ENCODE measurements around the gene LRP1-AS.
A peak's percentile ranks its signal among the peaks of the same experiment; 100 is the strongest.

LRP1-AS gene

DNA sequence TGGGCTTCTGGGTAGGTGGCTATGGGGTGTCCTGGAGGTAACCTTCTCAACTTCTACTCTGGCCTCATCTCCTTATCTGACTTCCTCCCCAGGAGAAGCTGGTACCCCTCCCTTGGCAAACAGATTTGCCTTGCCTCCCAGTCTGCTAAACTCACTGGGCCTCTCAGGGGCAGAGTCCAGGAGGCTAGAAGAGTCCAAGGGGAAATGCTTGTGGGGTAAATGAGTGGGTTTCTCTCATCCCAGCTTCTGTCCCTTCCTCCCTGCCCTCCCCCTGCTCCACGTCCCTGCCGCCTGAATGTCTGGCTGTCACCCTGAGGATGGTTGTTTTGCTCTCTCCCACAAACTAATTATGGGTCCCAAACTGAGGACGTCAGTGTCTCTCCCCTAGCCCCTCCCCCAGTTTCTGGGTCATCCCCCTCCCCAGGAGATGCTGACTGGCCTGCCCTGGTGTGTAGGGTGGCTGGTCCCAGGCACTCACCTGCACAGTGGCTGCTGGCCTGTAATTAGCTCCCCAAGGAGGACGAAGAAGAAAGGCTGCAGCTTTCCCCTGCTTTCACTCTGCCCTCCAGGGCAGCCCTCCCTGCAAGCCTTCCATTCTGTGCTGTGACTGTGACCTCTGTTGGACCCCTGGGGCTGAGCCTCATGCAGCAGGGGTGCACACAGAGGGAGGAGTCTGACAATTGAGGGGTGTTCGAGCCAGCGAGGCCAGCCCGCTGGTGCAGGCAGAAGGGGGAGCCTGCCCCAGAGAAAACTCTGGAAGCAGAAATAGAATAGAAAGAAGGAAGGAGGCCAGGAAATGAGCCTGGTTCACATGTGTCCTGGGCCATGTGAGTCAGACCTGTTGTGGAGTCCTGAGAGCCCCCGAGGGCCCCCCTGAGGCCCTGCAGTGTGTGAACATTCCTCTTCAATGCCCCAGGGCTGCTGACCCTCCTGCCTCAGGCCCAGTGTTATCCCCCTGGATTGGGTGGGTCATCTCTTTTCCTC is at the start of gene LRP1-AS:
TSS of gene LRP1-AS (minus strand) at position 659 of the 984 bp plus-strand sequence.
- Histone ChIP-seq H3K27me3 (no peaks in the 10 kb centered on the region), H3K27ac (peak within 1 kb of the TSS; percentile 70), H3K4me3 (no peak within 1 kb of the TSS), H3K4me2 (peak within 1 kb of the TSS; percentile 66), H3K9ac (peak within 1 kb of the TSS; percentile 41; the same call in 1 of the 2 replicates), H3K36me3 (peaks cover 52% of the 10 kb centered on the region), H3K9me3 (no peaks in the 10 kb centered on the region), H3K4me1 (peaks cover 46% of the 10 kb centered on the region), H4K20me1 (no peaks in the 10 kb centered on the region)
- TF ChIP-seq Cebpa-rat (IDR thresholded peaks at IDR 0.05) = no peak

DNA sequence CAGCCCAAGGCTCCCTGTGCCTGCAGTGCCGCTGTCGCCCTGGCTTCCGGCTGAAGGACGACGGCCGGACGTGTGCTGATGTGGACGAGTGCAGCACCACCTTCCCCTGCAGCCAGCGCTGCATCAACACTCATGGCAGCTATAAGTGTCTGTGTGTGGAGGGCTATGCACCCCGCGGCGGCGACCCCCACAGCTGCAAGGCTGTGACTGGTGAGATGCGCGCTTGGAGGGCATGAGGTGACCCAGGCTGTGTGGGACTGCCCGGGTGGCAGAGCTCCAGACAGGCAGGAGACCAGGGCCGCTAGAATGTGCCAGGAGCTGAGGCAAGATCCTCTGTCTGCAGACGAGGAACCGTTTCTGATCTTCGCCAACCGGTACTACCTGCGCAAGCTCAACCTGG is 49.5 kb upstream of the LRP1-AS start:
- Histone ChIP-seq H4K20me1 (0 out of 2 replicates have a peak, but pooled peaks cover 16% of the 10 kb centered on the region), H3K27me3 (no peaks in the 10 kb centered on the region), H3K4me1 (peaks cover 21% of the 10 kb centered on the region), H3K9me3 (no peaks in the 10 kb centered on the region), H3K4me3 (no peak overlapping the region), H3K4me2 (peak overlapping the region; percentile 77; the same call in 1 of the 2 replicates), H3K27ac (no peak overlapping the region), H3K36me3 (peaks cover 74% of the 10 kb centered on the region), H3K9ac (no peak overlapping the region)
- TF ChIP-seq Cebpa-rat (IDR thresholded peaks at IDR 0.05) = no peak

DNA sequence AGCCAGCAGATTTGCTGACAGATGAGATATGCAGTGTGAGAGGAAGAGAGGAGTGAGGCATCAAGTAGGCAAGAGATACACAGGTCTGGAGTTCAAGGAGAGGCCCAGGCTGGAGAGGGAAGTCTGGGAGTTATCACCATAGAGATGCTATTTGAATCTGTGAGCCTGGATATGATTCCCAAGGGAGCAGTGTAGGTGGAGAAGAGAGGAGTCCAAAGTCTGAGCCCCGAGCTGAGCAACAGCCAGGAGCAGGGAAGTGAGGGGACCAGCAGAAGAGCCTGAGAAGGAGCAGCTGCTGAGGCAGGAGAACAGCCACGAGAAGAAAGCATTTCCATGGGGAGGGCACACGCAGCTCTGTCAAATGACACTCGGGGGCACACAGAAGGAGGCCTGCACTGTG is 49.0 kb upstream of the LRP1-AS start:
- peaks cover 74% of the 10 kb centered on the region for H3K36me3 ChIP-seq
- no peak overlapping the region for H3K4me3 ChIP-seq
- TF ChIP-seq Cebpa-rat (IDR thresholded peaks at IDR 0.05) = no peak
- 0 out of 2 replicates have a peak, but pooled peaks cover 16% of the 10 kb centered on the region for H4K20me1 ChIP-seq
- no peak overlapping the region for H3K27ac ChIP-seq
- H3K4me1 ChIP-seq = peaks cover 21% of the 10 kb centered on the region
- peak overlapping the region; percentile 24; the same call in 1 of the 2 replicates for H3K9ac ChIP-seq
- no peaks in the 10 kb centered on the region for H3K9me3 ChIP-seq
- H3K4me2 ChIP-seq = peak overlapping the region; percentile 77
- H3K27me3 ChIP-seq = no peaks in the 10 kb centered on the region

DNA sequence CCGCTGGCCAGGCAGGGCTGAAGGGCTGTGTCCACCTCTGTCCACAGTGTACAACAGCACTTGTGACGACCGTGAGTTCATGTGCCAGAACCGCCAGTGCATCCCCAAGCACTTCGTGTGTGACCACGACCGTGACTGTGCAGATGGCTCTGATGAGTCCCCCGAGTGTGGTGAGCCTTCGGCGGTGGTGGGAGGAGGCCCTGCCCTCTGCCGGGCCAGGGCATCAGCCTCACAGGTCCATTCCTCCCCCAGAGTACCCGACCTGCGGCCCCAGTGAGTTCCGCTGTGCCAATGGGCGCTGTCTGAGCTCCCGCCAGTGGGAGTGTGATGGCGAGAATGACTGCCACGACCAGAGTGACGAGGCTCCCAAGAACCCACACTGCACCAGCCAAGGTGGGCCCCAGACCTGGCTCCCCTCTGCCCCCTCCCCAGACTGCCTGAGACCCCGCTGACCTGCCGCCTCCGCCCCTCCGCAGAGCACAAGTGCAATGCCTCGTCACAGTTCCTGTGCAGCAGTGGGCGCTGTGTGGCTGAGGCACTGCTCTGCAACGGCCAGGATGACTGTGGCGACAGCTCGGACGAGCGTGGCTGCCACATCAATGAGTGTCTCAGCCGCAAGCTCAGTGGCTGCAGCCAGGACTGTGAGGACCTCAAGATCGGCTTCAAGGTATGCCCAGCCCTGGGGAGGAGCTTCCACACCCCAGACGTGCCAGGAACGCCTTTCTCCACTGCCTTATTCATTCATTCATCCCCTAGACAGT is 48.4 kb upstream of the LRP1-AS start:
- Histone ChIP-seq H3K4me3 (no peak overlapping the region), H3K9me3 (no peaks in the 10 kb centered on the region), H3K27ac (no peak overlapping the region; the same call in 1 of the 2 replicates), H3K4me2 (peak overlapping the region; percentile 77), H3K36me3 (peaks cover 74% of the 10 kb centered on the region), H3K27me3 (no peaks in the 10 kb centered on the region), H3K9ac (peak overlapping the region; percentile 24; the same call in 1 of the 2 replicates), H3K4me1 (peaks cover 21% of the 10 kb centered on the region), H4K20me1 (0 out of 2 replicates have a peak, but pooled peaks cover 16% of the 10 kb centered on the region)
- TF ChIP-seq Cebpa-rat (IDR thresholded peaks at IDR 0.05) = no peak

DNA sequence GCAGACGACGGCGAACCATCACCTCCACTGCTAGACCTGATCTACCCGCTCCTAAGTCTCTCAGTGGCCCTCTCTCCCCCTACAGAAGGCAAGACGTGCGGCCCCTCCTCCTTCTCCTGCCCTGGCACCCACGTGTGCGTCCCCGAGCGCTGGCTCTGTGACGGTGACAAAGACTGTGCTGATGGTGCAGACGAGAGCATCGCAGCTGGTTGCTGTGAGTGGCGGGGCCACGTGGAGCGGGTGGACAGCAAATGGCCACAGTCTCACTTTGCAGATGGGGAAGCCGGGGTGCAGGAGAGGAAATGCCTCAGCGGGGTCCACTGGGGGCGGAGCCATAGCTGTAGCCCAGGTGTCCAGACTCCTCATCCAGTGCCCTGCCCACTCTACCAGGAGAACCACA is 47.8 kb upstream of the LRP1-AS start:
- H4K20me1 ChIP-seq = 0 out of 2 replicates have a peak, but pooled peaks cover 16% of the 10 kb centered on the region
- H3K9me3 ChIP-seq = no peaks in the 10 kb centered on the region
- peaks cover 77% of the 10 kb centered on the region for H3K36me3 ChIP-seq
- H3K27me3 ChIP-seq = no peaks in the 10 kb centered on the region
- H3K27ac ChIP-seq = no peak overlapping the region
- peaks cover 21% of the 10 kb centered on the region for H3K4me1 ChIP-seq
- TF ChIP-seq Cebpa-rat (IDR thresholded peaks at IDR 0.05) = no peak
- H3K9ac ChIP-seq = no peak overlapping the region
- H3K4me3 ChIP-seq = no peak overlapping the region
- peak overlapping the region; percentile 77 for H3K4me2 ChIP-seq

DNA sequence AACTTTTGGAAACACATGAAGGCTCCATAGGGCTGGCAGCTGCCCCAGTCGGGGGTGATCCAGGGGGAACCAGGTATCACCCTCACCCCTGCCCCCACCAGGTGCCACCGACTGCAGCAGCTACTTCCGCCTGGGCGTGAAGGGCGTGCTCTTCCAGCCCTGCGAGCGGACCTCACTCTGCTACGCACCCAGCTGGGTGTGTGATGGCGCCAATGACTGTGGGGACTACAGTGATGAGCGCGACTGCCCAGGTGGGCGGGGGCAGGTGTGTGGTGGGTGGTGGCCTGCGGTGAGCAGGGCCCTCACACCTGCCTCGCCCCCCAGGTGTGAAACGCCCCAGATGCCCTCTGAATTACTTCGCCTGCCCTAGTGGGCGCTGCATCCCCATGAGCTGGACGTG is 46.8 kb upstream of the LRP1-AS start:
- no peak for TF ChIP-seq Cebpa-rat (IDR thresholded peaks at IDR 0.05)
- Histone ChIP-seq H3K9me3 (no peaks in the 10 kb centered on the region), H3K9ac (no peak overlapping the region), H3K4me3 (no peak overlapping the region), H3K36me3 (peaks cover 71% of the 10 kb centered on the region), H3K4me2 (no peak overlapping the region), H3K27me3 (no peaks in the 10 kb centered on the region), H4K20me1 (0 out of 2 replicates have a peak, but pooled peaks cover 16% of the 10 kb centered on the region), H3K4me1 (peaks cover 21% of the 10 kb centered on the region), H3K27ac (no peak overlapping the region)

DNA sequence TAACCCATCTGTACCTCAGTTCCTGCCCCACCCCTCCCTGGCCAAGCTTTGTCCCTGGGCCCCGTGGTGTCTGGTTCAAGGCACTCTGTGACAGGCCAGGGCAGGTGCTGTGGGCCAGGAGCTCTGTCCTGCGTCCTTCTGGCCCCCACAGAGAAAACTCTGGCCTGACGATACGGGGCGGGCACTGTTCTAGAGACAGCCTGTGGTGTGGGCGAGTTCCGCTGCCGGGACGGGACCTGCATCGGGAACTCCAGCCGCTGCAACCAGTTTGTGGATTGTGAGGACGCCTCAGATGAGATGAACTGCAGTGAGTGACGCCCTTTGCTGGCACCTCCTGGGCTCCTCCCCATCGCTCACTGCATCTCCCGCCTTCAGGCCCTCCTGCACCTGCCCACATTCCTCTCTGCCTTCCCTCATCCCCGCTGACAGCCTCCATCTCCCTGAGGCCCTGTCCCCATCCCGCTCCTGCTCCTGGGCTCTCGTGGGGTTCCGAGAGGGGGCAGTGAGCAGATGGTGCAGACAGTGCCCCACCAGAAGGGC is 46.4 kb upstream of the LRP1-AS start:
- Histone ChIP-seq H3K4me1 (peaks cover 21% of the 10 kb centered on the region), H3K9me3 (no peaks in the 10 kb centered on the region), H3K27me3 (no peaks in the 10 kb centered on the region), H3K36me3 (peaks cover 70% of the 10 kb centered on the region), H3K4me3 (no peak overlapping the region), H4K20me1 (0 out of 2 replicates have a peak, but pooled peaks cover 16% of the 10 kb centered on the region), H3K9ac (no peak overlapping the region), H3K4me2 (no peak overlapping the region), H3K27ac (no peak overlapping the region)
- no peak for TF ChIP-seq Cebpa-rat (IDR thresholded peaks at IDR 0.05)

DNA sequence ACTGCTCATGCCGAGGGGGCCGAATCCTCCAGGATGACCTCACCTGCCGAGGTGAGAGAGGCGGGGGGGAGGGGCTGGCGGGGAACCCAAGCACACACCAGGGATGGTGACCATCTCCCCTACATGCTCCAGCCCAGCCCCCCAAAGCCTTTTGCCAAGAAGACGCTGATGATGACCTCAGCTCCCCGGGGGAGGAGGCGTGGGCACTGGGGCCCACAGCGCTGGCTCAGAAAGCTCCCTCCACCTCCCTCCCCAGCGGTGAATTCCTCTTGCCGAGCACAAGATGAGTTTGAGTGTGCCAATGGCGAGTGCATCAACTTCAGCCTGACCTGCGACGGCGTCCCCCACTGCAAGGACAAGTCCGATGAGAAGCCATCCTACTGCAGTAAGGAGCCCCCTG is 45.5 kb upstream of the LRP1-AS start:
- Histone ChIP-seq H3K4me2 (no peak overlapping the region), H3K27me3 (no peaks in the 10 kb centered on the region), H3K9ac (no peak overlapping the region), H3K27ac (no peak overlapping the region), H4K20me1 (0 out of 2 replicates have a peak, but pooled peaks cover 16% of the 10 kb centered on the region), H3K4me1 (peaks cover 24% of the 10 kb centered on the region), H3K9me3 (no peaks in the 10 kb centered on the region), H3K4me3 (no peak overlapping the region), H3K36me3 (peaks cover 61% of the 10 kb centered on the region)
- TF ChIP-seq Cebpa-rat (IDR thresholded peaks at IDR 0.05) = no peak

DNA sequence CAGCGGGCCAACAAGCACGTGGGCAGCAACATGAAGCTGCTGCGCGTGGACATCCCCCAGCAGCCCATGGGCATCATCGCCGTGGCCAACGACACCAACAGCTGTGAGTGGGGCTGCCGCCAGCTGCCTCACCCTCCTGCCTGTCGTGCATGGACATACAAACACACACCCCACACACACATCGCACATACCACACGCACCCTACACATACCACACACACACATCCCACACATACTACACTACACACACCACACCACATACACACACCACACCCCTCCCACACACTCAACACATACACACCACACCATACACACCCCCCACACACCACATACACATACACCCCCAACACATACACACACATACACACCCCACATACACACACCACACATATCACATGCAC is 44.0 kb upstream of the LRP1-AS start:
- no peak for TF ChIP-seq Cebpa-rat (IDR thresholded peaks at IDR 0.05)
- no peak overlapping the region for H3K4me2 ChIP-seq
- no peaks in the 10 kb centered on the region for H3K27me3 ChIP-seq
- H3K36me3 ChIP-seq = peaks cover 61% of the 10 kb centered on the region
- no peaks in the 10 kb centered on the region for H3K9me3 ChIP-seq
- 0 out of 2 replicates have a peak, but pooled peaks cover 11% of the 10 kb centered on the region for H4K20me1 ChIP-seq
- H3K4me3 ChIP-seq = no peak overlapping the region
- no peak overlapping the region for H3K9ac ChIP-seq
- H3K4me1 ChIP-seq = peaks cover 22% of the 10 kb centered on the region
- no peak overlapping the region for H3K27ac ChIP-seq
